Mesenteric fat pad (tissue), 1 donor: Measurements from ENCODE around the gene CCL21. TPM values are rescaled to one million over a fixed set of nuclear protein-coding genes. Genes with fewer than 3 reads are reported as not detected.

Experiments used
- DNase-seq: peaks from one replicate; pipeline ENCODE4 v3.0.0-alpha.2; 2020; ENCODE audit warnings: low spot score
- total RNA-seq: library from RNA; stranded (reverse); fragmentation: NEBNext Ultra II Directional; extraction: Animal tissue kit (Norgen Biotek cat#: 25700); gene quantifications from one replicate; pipeline ENCODE4 v1.2.1, GENCODE V29; 2021
- donor health status: DM: yes; HTN: yes; CAD: no.

The CCL21 gene
- total RNA-seq, 1 donor from 2014 or later, result 18.0 TPM

DNA sequence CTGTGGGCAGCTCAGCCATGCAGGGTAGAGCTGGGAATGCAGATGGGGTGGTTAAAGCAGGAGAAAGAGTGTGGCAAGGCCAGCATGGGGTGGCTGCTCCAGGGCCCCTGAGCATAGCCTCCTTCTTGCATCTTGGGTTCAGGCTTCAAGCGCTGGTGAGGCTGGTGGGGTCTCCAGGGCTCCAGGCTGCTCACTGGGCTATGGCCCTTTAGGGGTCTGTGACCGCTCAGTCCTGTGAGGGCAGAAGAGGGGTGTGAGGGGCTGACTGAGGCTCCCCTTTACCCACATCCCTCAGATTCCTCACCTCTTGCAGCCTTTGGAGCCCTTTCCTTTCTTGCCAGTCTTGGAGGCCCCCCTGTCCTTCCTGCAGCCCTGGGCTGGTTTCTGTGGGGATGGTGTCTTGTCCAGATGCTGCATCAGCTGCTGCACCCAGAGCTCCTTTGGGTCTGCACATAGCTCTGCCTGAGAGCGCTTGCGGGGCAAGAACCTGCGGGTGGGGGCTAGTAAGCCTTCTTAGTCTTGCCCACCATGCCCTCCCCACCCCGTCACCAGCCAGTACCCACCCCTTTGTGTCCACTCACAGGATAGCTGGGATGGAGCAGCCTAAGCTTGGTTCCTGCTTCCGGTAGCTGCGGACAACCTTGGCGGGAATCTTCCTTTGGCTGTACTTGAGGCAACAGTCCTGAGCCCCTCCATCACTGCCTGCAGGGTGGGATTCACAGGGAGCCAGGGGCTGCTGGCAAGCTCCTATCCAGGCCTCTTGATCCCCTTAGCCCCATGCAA, 549 bp downstream of the CCL21 start:
- peak; percentile 68 for DNase-seq

- DNase-seq, result peak; percentile 45
Observed at GRCh38 chr9:34707130-34707529, 2.8 kb downstream of the CCL21 start.

- peak; percentile 95 for DNase-seq
Observed at GRCh38 chr9:34701769-34702736, 7.9 kb downstream of the CCL21 start.

GRCh38 chr9:34701023-34701768, 8.7 kb downstream of the CCL21 start:
- peak; percentile 92 for DNase-seq

DNA sequence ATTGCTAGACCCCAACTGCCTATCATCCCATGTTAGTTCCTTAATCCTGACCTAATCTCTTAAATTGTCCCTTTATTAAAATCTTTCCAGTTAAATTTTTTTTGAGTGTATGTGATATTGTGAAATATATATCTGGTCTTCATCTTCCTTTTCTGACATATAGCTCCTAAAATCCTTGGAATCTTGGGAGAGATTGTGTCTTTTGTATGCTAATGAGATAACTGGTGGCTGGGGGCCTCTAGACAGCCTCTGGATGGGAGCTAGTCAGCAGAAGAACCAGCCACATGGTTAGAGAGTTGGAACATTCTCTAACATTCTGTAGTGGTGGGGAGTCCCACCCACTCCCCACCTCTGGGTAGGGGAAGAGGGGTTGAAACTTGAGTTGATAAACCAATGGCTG, 15.1 kb downstream of the CCL21 start:
- DNase-seq, result no peak

DNA sequence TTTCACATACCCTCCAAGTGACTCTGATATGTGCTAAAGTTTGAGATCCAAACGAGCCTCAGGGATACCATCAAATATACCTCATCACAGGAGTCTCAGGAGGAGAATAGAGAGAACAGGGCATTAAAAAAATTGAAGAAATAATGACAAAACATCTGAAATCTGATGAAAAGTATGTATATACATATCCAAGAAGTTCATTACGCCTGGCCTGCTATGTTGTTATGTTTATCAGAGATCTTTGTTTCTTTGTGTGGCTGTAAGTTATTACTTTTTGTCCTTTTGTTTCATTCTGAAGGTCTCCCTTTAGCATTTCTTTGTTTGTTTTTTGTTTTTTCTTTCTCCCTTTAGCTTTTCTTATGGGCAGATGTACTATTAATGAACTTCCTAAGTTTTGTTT, 16.4 kb downstream of the CCL21 start:
- DNase-seq, result no peak

DNA sequence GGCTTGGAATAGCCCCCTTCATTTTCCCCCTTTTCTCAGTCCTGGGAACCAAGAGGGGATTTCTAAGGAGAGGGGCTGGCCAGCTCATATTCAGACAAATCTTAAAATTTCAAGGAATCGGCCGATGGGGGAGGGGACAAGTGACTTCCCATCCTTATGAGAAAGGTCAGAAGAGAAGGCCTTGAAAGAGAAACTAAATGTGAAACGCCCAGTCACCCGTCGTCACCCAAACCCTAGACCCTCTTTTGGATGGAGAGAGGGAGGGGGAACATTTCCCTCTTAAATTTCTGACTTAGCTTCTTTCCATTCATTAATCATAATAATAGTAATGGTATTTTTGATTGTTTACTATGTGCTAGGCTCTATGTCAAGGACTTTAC, 18.0 kb downstream of the CCL21 start:
- DNase-seq, result no peak

GRCh38 chr9:34690983-34691935, 18.7 kb downstream of the CCL21 start, which contains the start of gene CCL19:
Gene CCL19 (minus strand): TSS chr9:34691276. CDS start chr9:34691139, 137 bp downstream.
- no peak for DNase-seq

GRCh38 chr9:34689512-34689911, 20.4 kb downstream of the CCL21 start:
- no peak for DNase-seq

DNA sequence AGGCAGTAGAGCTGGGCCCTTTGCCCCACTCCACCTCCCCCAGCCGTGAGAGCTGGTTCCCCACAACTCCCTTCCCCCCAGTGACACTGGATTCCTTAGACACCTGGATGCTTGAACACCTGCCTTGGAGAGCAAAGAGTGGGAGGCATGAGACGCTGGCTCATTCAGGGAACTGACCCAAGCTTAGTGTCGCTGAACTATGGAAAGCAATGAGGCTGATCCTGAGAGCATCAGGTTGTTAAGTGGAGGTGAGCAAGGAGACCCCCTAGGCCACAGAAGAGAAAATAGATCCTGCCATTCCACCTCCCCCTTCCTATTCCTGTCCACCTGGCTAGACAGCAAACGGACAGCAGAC, 20.8 kb downstream of the CCL21 start:
- DNase-seq, result no peak

GRCh38 chr9:34688329-34689115, 21.4 kb downstream of the CCL21 start:
- DNase-seq, result no peak

DNA sequence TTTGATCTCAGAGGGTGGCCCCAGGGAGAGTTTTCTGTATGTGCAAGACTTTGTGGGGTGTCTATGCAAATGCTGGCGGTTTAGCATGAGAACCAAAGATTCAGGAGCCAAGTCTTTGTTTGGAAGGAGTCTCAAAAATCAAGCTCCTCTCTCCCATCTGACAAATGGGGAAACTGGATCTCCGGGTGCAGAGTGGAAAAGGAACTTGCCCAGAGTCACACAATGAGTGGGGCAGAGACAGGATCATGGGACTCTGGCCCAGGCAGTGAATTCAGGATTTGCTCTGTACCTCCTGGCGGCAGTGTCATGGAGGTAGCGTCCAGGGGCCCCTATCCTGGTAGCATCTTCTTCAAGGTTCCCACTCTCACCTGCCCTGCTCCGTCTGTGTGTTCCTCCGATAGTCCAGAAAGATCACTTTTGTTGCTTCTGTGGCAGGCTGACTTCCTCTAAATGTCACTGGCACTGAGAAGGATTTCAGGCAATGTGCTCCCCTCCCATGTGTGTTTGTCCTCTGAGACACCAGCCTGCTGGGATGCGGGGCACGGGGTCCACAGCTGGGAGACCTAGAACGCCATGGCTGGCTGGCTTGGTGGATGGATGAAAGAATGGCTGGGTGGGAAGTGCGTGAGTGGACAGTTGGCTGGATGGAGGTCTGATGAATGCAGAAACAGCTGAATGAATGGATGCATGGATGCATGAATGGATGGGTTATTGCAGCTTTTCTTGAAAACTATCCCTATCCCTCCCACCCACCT, 22.5 kb downstream of the CCL21 start:
- no peak for DNase-seq

DNA sequence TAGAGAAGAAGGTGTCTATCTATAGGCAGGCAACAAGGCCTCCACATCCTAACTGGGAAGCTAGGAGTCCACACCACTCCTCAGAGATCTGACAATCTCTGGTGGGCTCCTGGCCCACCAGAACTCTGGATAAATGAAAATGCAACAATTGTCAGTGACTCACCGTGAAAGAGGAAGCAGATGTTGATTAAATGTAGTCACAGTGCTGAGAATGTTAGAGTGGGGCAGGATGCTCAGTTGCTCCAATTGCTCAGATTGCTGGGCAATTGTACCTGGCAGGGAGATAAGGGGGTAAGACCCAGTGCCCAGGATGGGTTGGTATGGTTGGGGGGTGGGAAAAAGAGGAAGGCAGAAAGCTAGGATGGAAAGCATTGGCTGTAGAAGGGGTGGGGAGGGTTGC, 23.2 kb downstream of the CCL21 start:
- DNase-seq, result no peak

GRCh38 chr9:34686231-34686630, 23.7 kb downstream of the CCL21 start:
- no peak for DNase-seq

DNA sequence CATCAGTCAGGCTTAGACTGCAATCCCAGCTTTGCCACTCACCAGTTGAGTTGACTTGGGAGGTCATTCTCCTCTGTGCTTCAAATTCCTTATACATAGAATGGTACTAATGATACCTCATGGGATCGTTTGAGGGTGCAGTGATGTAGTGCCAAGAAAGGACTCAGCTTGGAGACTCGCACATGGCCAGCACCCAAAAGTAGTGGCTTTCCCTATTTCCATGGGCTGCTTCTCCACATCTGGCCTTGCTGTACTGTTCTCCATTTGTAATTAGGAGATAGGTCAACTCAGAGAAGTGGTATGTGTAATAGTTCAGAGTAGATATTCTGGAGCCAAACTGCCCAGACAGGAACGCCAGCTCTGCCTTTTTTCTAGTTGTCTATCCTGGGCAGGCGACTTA, 24.3 kb downstream of the CCL21 start:
- no peak for DNase-seq

DNA sequence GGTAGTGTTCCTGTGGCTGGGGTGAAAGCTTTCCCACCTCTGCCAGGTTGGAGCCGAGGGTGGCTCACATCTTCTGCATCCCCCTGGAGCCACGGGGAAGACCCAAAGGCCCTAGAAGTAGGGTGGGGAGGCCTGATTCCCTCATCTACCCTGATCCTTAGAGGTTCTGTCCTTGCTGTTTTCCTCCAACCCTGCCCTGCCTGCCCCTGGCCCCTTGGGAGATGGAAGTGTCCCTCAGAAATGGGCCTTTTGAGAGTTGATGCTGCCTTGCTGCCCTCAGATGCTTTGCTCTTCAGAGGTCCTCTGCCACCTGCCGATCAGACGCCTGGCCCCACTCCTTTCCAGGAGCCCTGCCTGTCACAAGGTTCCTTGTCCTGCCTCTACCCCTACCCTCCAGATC, 25.1 kb downstream of the CCL21 start:
- no peak for DNase-seq

DNA sequence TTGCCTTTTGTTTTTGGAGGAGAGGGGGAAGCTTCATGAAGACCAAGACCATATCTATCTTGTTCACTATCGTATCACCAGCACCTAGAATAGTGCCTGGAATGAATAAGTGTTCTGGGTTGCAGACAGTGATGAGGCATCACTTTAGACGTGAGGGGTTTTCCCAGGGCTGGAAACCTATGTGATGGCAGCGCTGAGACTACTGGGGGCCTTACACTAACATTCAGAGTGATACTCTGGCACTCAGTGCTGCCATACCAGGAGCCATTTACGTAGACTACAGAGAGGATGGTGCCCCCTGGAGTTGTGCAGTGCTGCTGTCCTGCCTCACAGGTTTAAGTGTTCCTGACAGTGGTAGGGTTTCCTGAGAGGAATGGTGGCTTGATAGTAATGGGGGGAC, 25.8 kb downstream of the CCL21 start:
- no peak for DNase-seq

DNA sequence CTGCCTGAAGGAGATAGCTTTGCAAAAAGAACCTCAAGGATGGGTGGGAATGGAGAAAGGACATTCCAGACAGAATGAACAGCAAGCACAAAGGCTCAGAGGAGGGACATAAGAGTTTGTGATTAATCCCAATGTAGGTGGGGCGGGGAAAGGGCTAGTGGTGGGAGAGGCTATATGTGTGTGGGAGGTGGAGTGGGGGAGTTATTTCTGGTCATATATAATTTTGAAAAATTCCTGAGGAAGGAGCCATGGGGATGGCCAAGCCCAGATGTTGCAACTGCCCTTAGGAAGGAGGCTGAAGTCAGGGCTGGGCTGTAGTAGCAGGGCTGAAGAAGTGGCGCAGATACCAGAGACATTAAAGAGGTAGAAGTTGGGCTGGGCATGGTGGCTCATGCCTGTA, 34.1 kb downstream of the CCL21 start:
- no peak for DNase-seq
